Measurements from ENCODE around the gene UBAP1L.
"Not testable (repeated sequence)": the region's sequence is repeated elsewhere in the genome, so short reads cannot be mapped to it uniquely, and the experiment has no call there.

Gene UBAP1L

GRCh38 chr15:65049418-65049840, 65.6 kb downstream of the UBAP1L start:
- TF ChIP-seq Cebpa-rat (IDR thresholded peaks at IDR 0.05) = no peak
- H3K36me3 ChIP-seq = no peaks in the 10 kb centered on the region
- H3K4me1 ChIP-seq = peaks cover 19% of the 10 kb centered on the region
- H4K20me1 ChIP-seq = no peaks in the 10 kb centered on the region
- H3K27ac ChIP-seq = no peak overlapping the region
- no peak overlapping the region for H3K9ac ChIP-seq
- H3K4me2 ChIP-seq = peak overlapping the region; percentile 77
- peak overlapping the region; percentile 37; the same call in 1 of the 2 replicates for H3K4me3 ChIP-seq
- no peaks in the 10 kb centered on the region for H3K9me3 ChIP-seq
- H3K27me3 ChIP-seq = no peaks in the 10 kb centered on the region

DNA sequence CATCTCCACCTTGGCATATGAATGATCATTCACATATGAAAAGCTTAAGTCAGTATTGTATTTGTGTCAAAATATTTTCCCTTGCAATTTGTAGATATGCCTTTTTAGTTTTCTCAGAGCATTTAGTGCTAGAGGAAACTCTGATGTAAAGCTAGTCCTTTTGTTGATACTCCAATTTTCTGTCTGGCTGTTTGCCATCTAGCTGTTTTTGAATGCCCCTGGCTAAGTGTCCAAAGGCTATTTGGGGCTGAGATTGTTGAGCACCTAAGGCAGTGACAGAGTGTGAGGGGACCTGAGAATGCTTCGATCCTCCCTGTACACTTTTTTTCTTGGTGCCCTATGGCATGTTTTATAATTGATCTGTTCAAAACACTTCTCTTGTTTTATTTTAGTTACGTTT, 66.8 kb downstream of the UBAP1L start:
- H3K36me3 ChIP-seq = no peaks in the 10 kb centered on the region
- no peaks in the 10 kb centered on the region for H3K27me3 ChIP-seq
- no peak overlapping the region for H3K4me2 ChIP-seq
- TF ChIP-seq Cebpa-rat (IDR thresholded peaks at IDR 0.05) = no peak
- no peak overlapping the region for H3K4me3 ChIP-seq
- no peaks in the 10 kb centered on the region for H3K9me3 ChIP-seq
- H4K20me1 ChIP-seq = no peaks in the 10 kb centered on the region
- H3K9ac ChIP-seq = no peak overlapping the region
- H3K27ac ChIP-seq = no peak overlapping the region
- H3K4me1 ChIP-seq = peaks cover 18% of the 10 kb centered on the region

DNA sequence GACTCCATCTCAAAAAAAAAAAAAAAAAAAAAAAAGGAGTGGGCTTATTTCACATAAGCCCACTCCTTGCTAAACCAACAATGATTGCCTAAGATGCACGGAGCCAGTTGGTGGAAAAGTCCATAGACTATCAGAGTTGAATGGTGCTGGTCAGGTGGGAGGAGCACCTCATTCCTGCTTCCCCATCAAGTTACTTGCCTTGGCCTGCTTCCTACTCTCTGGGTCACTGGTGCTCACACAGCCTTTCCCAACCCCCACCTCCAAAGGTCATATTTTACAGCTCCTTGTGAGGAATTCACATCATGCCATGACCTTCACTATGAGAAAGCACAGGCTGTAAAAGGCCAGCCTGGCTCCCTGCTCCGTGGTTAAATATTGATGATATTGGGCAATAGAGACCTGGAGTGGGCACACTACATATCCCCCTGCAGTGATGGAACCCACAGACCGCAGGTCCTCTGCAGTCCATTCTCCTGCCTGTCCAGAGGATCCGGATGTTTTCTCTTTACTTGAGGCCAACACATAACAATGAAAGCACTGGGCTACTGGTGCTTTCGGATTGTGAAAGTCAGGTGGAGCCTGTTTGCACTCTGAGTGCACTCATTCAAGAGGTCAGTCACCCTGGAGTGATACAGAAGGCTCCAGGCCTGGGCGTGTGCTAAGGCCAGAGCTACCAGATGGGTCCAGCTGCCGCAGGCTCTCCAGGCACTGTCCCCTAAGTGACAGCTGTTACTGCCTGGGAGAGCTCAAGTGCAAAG, 70.1 kb downstream of the UBAP1L start, which contains the start of gene SLC51B:
Gene SLC51B (plus strand): TSS at position 664 of the 758 bp plus-strand sequence. CDS start 4,618 bp downstream, outside the sequence.
- no peaks in the 10 kb centered on the region for H3K36me3 ChIP-seq
- no peaks in the 10 kb centered on the region for H4K20me1 ChIP-seq
- H3K9ac ChIP-seq = no peak within 1 kb of the TSS
- peaks cover 18% of the 10 kb centered on the region for H3K4me1 ChIP-seq
- H3K4me2 ChIP-seq = no peak within 1 kb of the TSS
- H3K27ac ChIP-seq = no peak within 1 kb of the TSS
- no peaks in the 10 kb centered on the region for H3K9me3 ChIP-seq
- H3K27me3 ChIP-seq = no peaks in the 10 kb centered on the region
- H3K4me3 ChIP-seq = no peak within 1 kb of the TSS
- TF ChIP-seq Cebpa-rat (IDR thresholded peaks at IDR 0.05) = no peak

DNA sequence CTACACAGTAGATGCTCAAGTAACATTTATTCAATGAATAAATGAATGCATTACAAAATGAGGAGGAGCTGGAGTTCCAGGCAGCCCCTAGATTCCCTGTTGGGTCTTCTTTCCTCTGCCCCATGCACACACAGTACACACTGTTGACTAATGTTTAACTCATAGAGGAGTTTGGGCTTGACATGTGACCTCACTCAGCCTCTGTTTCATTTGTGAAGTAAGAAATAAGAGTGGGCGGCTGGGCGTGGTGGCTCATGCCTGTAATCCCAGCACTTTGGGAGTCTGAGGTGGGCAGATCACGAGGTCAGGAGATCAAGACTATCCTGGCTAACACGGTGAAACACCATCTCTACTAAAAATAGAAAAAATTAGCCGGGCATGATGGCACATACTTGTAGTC, 70.8 kb downstream of the UBAP1L start:
- not testable (repeated sequence) for H3K9me3 ChIP-seq, H3K4me2 ChIP-seq, H3K36me3 ChIP-seq, H3K27ac ChIP-seq, H4K20me1 ChIP-seq, H3K4me3 ChIP-seq, H3K9ac ChIP-seq, H3K27me3 ChIP-seq
- H3K4me1 ChIP-seq = peaks cover 11% of the 10 kb centered on the region

GRCh38 chr15:65042776-65043327, 72.1 kb downstream of the UBAP1L start:
- Histone ChIP-seq H3K4me3 (no peak overlapping the region), H3K4me1 (peaks cover 7% of the 10 kb centered on the region), H3K36me3 (no peaks in the 10 kb centered on the region), H3K27ac (no peak overlapping the region), H3K9ac (no peak overlapping the region), H4K20me1 (no peaks in the 10 kb centered on the region), H3K27me3 (no peaks in the 10 kb centered on the region), H3K9me3 (no peaks in the 10 kb centered on the region), H3K4me2 (no peak overlapping the region)
- no peak for TF ChIP-seq Cebpa-rat (IDR thresholded peaks at IDR 0.05)
